T-helper 22 cell (primary cell): ENCODE measurements around the gene LAMTOR2.

Experiments used
- DNase-seq: peaks from one replicate; pipeline ENCODE4 v3.0.0-alpha.2; 2020; ENCODE audit warnings: low read depth

Gene LAMTOR2

DNA sequence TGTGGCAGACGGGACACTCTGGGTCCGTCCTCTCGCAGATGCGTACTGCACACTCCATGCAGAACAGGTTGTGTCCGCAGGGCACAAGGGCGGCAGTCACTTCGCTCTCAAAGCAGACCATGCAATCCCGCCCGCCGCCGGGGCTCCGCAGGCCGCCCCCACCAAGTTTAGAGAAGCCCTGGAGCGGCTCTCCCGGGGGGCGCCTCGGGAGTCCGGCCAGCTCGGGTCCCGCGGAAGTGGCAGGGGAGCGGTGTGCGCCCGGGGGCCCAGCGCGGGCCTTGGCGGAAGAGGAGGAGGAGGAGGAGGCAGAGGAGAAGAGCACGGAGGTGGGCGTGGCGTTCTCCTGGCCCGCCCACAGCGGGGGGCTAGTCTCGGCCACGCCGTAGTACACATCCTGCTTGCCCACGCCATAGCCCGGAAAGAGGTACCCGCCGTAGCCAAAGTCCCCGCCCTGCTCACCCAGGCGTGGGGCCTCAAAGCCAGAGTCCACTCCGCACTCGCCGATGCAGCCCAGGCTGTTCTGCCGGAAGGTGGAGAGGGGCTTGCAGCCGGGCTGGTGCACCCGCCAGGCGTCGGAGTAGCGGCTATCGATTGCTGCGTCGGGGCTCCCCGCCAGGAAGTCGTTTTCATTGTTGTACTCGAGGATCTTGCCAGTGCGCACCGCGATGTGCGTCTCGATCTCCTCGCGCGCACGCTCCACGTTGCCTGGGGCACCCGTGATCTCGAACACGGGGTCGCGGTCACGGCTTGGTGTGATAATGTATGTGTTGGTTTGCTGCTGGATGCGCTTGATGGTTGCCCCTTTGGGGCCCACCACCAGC lies 22.2 kb downstream of the LAMTOR2 start:
- no peak for DNase-seq

DNA sequence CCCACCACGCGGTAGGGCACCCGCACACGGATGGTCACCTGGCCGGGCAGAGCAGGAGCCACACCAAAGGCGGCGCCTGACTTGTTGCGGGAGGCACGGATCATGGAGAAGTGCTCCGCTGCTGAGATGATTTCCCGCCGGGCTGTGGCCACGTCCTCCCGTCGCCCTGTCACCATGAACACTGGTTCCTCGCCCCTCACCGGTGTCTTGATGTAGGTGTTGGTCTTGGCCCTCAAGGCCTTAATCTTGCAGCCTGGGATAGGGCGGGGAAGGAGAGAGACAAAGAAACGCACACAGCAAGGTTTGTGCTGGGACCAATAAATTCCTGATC lies 22.8 kb downstream of the LAMTOR2 start:
- DNase-seq: no peak

DNA sequence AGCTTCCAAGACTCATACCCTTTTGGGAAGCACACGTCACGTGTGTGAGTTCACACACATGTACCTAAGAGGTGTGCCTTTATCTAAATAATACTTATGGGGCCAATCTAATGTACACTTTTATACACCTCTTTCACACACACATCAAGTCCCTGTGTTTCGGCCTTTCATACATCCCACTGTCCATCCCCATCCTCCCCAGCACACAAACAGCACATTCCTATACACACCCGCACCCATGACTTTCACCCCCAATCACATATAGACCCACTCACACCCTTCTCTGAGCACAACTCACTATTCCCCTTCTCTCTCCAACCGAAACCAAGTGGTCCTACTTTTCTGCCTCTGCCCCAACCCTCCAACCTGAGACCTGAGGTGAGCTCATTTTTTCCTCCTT lies 24.1 kb downstream of the LAMTOR2 start:
- no peak for DNase-seq

DNA sequence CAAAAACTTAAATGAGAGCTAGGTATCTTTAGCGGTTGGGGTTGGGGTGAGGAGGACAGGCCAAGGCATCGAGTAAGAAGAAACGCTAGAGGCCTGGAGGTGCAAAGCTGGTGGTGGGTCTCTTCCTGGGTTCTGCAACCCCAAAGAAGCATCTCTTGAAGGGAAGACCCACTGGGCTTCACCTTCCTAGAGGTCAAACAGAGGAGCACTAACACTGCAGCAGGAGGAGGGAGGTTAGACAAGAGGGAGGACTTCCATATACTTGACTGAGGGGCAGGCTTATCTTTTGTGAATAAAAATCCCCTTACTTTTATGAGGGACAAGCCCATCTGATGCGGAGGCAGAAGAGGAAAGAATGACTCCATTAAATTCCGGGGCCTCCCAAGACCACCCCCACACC lies 25.2 kb downstream of the LAMTOR2 start:
- no peak for DNase-seq

DNA sequence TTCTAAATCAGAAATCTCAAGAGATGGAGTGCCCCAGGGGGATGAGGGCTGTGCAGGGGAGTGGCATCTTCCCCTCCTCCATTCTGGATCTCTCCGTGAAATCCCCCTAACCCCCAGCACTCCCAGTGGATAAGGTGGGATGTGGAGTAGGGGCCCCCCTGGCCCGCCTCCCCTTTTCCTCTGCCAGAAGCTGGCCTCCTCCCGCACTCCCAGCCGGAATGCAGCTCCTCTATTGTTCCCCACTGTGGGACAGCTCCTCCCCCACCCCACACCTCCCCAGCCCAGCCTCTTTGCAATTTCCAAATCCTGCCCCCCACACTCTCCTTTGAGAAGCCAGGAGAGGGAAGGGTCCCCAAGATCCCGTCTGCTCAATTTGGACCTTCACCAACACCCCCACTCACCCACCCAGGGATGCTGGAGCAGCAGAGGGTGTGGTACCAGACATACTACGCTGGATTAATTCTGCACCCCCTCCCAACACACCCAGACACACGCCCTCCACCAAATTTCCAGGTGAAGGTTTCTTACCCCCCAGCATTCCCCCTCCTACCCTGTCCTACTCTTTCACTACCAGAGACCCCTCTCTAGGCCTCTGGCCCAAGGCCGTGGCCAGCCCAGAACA lies 25.8 kb downstream of the LAMTOR2 start:
- DNase-seq: no peak

DNA sequence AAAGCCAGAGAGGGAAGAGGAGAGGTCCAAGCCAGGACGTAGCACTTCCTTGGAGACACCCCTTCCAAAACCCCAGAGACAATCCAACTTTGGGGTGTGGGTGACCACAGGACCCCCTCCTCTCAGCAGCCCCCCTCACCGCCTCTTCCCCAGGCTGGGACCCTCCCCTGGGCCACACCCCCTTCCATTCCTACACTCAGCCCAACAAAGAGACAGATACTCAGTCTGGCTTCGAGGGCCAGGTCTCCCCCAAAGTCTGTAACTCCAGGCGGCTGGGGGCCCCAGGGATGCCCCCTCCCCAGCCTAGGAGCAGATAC lies 26.2 kb downstream of the LAMTOR2 start:
- DNase-seq: no peak

DNA sequence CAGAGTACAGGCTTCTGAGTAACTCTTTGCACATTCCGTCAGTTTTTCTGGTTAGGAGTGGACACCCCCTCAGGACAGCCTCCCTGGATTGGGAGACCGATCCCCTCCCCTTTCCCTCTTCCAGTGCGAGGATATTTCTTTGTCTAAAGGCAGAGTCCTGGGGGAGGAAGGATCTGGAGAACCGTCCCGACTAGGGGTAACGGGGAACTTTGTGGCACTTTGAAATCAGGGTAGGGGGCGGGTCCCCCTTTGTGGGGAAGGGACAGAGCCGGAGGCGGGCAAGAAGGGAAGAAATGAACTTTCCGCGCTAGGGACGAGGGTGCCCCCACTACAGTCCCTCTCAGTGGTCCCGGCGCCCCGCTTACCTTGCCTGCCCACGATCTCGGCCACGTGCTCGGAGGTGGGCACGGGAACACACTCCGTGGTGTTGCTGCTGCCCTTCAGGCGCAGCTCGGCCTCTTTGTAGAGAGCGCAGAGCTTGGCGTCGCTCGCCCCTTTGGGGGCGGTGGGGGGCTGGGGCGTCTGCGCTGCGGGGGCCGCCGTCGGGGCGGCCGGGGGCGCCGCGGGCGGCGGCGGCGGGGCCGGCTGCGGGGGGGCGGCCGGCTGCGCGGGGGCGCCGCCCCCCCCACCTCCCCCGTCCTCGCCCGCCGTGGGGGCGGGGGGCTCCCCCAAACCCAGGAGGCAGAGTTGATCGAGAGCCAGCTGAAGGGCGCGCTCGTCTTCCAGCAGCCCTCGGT lies 26.8 kb downstream of the LAMTOR2 start:
- DNase-seq: no peak

DNA sequence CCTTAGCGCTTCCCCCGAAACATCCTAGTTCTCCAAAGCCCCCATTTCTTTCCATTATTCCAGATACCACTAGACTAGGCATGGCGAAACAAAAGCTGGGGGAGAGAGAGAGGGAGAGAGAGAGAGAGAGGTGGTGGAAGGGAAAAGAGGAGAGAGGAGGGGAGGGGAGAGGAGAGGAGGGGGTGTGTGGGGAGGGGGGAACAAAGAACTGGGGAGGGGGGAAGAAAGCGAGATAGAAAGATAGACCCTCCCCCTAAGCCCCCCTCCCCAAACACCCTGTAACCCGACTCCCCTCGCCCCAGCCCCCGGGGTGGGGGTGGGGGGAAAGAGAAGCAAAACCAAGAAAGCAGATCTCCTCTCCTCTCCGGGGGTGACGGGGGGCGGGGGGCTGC lies 27.3 kb downstream of the LAMTOR2 start:
- DNase-seq: no peak

DNA sequence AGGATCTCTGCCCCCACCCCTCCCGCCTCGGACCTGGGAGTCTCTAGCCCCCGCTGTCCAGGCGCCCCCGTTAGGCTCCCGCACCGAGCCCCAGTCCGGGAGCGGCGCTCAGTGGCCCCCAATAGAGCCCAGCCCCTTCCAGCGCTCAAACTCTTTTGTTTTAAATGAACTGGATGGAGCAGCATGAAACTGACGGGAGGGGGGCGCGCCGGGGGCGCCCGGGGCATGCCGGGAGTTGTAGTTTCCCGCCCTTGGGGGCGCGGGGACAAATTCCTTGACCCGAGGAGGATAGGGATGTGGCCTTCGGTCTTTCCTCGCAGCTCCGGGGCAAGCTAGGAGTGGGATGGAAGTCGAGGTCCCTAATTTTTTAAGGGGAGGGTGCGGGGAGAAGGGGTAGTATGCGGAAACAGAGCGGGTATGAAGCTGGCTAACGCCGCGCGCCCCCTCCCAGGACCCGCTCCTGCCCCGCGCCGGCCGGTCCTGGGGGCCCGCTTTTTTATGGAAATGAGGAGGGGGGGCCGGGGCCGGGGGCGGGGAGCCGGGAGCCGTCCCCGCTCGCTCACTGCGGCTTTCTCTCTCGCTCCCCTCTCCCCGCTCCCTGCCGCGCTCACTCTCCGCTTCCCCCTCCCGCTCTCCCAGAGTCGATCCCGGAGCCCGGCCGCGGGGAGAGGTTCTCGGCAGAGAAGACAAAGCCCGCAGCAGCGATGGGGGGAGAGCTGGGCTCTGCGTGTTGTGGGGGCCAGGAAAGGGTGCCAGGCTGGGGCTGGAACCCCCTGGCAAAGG lies 27.9 kb downstream of the LAMTOR2 start, which contains the start of gene MEX3A:
Gene MEX3A (minus strand): TSS at position 157 of the 783 bp plus-strand sequence. CDS start 467 bp downstream, outside the sequence.
- DNase-seq: peak; percentile 37

DNA sequence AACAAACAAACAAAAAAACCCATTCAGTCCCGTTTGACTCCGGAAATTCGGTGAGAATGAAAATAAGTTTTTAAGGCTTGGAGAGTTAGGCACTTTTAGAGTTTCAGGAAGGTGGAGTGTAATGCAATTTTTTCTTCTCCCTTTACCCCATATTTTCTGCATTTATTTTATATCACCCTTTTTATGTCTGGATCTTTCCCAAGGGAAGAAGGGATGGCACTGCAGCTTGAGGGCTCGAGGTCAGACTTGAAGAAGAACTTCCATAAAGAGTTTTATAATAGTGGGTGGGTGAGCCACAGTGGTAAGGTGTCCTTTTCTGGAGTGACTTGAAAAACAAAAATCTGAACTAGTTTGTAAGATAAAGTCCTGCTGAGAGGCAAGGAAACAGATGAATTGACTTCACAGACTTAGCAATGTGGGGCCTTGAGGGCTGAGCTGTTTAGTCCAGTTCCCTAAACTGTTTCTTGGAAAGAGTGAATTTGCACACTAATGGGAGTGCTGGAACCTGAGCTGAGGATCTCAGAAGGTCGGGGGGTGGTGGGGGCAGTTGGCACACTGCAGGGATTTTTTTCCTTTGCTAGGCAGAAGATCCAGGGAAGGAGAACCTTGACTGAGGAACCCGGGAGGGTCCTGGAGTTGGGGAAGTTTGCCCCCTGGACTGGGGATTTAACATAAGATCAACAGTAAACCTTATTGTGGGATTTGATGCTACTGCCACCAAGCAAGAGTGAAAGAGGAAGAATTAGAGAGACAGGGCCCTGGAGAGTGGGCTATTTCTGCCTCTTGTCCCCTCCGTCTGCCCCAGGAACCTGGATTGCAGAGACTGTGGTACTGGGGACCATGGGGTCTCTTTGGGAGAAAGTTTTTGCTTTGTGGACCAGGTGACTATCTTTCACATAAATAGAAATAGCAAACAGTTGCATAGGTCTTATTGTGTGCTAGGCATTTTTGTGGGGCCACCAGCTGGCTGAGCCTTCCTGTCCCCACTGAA lies 29.5 kb downstream of the LAMTOR2 start:
- no peak for DNase-seq

DNA sequence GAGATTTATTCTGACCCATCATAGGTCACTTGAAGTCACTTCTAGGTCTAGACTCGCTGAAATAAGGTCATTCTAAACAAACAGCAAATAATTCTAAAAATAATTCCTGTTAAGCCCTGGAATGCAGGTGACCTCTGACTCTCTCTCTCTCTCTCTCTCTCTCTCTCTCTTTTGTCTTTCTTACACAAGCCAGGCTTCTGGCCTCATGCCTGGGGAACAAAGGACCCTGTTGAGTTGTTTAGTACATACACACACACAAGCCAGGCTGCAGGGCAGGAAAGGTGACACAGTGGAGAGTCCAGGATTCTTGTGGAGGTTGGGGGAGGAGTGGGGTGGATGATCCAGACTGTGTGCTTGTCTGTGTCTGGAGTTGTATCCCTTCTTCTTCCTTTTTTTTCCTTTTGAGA lies 31.7 kb downstream of the LAMTOR2 start:
- DNase-seq: no peak

DNA sequence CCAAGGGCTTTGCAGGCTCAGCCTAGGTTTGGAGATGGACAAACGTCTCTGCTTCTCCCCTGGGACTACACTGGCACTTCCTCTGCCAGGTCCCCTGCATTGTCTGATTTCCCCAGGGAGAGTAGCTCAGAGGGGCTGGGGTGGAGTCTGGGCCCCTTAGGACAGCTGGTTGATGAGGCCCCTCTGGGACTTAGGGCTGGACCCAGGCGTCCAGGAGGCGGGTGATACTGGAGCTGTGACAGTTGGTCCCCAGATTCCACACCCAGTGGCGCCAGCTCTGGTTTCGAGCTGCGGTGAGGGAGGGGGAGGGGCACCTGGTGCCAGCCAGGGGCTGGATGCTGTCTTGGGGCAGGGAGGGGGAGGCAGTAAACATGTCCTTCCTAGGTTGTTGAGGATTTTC lies 35.1 kb downstream of the LAMTOR2 start:
- no peak for DNase-seq

DNA sequence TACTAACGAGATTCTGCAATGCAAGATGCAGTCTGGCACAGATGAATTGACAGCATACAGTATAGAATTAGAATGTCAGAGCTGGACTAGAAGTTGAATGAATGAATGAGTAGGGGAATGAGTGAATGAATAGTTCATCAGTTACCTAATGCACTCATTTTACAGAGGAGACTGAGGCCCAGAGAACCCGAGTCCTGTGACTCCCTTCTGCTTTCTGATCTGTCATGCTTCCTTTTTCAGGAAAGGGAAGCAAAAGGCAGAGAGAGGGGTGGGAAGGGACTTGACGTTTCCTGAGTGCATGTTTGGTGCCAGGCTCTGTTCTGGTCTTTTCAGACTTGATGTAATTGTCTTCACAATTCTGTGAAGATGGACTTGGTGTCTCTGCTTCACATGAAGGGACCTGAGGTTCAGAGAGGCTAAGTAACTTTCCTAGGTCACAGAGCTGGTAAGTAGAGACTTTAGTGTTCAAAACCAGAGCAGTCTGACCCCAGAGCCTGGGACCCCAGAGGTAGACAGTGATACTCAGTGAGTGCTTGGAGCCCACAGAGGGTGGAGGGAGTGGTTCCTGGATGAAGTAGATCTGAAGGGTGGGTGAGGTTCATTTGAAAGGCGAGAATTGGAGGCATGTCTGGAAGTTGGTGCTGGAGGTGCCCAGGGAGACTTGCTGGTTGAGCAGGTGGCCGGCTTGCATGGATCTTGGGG lies 35.7 kb downstream of the LAMTOR2 start:
- DNase-seq: no peak

DNA sequence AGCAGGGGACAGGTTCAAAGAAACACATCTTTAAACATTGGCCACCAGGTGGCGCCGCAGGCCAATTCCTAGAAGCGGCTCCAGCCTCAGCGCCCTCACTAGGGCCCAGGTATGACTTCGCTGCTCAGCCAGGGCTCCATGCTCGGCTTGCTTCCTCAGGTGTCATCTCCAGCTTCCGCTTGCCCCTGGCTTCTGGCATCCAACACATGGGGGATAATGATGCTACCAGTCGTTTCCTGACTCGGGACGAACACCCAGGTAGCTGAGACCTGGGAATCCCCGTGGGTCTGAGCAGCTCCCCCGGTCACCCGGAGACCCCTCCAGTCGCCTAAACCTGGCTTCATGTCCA lies 36.2 kb downstream of the LAMTOR2 start:
- peak; percentile 68 for DNase-seq

DNA sequence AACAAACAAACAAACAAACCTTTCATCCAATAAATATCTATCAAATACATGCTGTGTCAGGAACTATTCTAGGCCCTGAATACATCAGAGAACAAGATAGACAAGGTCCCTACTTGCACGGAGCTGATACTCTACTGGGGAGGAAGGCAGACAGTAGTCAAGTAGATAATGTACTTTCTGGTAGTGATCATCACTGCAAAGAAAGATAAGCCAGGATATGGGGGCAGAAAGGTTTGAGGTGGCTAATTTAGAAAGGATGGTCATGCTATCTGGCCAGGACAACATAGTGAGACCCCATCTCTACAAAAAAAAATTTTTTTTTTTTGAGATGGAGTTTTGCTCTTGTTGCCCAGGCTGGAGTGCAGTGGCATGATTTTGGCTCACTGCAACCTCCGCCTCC lies 37.0 kb downstream of the LAMTOR2 start:
- DNase-seq: no peak

DNA sequence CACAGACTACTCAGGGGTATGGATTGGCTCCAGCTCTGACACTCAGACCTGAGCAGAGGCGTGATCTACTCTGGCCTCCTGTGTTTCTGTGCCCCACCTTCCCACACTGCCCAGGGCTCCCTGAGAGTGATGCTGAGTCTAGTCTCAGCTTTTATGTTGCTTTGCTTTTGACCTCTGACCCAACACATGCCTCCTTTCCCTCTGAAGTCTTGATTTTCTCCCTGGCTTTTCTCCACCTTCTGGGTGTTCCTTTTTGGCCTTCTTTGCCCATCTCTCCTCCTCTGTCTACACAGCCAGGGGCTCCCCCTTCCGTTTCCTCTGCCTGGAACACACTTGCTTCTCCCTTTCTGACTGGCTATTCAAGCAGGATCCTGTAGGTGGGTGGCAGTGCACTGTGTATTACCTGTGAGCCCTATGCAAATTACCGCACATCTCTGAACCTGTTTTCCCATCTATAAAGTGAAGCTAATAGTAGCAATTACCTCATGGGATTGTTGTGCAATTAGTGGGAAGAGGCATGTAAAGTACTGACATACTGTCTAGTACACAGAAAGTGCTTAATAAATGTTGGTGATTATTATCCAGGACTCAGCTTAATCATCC lies 41.4 kb downstream of the LAMTOR2 start:
- DNase-seq: no peak

DNA sequence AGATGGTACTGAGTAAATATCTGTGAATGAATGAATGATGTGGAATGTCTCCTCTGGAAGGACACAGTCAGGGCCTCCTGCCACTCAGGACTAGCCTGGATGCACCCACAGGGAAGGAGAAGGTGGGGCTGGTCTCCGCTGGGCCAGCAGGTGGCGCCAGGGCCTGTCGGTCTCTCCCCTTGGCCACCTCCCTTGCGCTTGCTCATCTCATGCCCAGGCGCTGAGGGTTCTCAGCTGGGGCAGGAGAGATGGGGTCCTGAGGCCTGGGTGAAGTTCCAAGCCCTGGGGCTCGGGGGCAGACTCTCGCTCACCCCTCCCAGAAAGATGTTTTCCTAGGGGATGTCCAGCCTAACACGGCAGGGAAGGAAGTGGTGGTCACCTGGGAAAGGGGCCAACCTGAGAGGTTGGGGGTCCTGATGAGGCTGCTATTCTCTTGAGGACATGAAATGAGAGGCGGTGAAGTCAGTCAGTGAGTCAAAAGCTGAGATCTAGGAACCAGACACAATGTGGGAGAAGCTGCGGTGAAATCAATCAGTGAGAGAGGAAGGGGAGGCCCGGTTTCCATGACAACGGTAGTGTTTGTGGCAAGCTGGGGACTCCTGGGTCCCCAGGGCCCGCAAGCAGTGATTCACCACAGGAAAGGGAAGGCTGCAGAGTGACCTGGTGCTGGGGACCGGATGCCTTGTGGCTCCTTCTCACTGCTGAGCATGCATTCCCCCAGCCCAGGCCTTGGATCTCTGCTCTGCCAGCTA lies 42.2 kb downstream of the LAMTOR2 start:
- peak; percentile 94 for DNase-seq

DNA sequence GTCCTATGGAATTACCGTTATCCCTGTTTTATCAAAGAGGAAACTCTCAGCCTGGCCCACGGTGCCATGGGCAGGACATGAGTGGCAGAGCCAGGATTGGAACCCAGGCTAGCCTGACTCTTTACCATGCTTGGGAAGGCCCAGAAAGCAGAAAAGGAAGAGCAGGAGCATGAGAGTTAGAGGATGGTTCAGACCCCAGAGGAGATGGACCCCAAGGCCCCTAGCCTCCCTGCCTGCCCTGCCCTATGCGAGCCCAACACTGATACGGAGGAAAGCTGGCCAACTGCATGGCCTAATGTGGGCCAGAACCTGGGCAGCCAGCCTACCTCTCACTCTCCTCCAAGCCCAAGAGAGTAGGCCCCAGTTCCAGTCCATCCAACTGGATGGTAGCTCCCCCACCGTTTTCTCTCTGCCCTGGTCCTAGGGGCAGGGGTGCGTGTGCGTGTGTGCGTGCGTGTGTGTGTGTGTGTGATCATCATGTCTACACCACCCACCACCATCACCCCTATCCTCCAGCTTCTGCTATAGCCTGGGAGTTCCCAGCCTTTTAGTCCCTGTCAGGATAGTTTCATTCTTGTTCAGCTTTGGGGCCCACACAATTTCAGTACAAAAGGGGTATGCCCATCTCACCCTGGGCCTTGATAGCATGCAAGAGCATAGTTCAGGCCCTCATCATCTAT lies 43.1 kb downstream of the LAMTOR2 start:
- DNase-seq: no peak

DNA sequence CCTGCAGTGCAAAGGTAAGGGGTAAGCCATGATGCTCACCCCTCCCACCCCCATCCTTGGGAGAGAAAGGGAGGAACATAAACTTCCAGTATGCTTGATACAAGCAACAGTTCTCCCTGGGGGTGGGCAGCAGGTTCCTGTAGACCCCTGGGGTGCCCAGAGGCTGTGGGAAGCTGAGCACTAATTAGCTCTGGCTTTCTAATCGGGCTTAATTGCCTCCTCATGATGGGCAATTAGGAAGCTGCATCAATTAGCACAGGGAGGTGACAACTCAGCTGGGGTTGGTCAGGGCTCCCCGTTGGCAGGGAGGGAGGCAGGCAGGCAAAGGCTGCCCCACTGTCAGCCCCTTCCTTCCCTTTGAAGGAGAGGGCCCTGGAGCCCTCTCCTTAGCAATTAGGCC lies 44.2 kb downstream of the LAMTOR2 start:
- DNase-seq: no peak
